ENCODE results near the gene C1orf94.
"Not testable (repeated sequence)": the region's sequence is repeated elsewhere in the genome, so short reads cannot be mapped to it uniquely, and the experiment has no call there.

The C1orf94 gene

DNA sequence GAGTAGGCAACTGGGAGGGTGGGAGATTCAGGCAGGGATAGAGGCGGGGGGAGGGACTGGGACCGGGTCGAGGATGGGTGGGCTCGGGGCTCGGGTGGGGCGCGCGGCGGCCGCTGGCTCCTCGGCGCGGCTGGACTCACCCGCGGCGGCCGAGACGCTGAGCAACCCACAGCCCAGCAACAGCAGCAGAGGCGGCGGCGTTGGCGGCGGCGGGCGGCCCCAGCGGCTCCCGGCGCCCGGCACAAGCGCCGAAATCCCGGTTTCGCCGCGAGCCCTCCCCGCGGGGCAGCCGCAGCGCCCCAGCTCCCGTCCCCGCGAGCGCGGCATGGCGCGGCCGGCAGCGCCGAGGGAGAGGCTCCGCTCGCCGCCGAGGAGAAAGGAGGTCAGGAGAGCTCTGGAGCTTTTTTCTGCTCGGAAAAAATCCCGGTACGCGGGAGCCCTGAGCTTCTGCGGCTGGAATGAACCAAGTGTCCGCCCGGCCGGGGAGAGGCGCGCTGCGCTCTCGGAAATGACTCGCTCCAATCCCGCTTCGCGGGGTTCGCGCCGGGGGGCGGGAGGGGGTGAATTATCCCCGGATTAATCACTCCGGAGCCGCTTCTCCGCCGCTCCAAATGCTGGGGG is 11.8 kb upstream of the C1orf94 start, which contains the start of gene CSMD2:
CSMD2 (minus strand) TSS at position 460 of the 621 bp plus-strand sequence; CDS start at position 327, 133 bp downstream.
- DNase-seq (ENCODE audit: low read depth in 2 of 2): no peak

DNA sequence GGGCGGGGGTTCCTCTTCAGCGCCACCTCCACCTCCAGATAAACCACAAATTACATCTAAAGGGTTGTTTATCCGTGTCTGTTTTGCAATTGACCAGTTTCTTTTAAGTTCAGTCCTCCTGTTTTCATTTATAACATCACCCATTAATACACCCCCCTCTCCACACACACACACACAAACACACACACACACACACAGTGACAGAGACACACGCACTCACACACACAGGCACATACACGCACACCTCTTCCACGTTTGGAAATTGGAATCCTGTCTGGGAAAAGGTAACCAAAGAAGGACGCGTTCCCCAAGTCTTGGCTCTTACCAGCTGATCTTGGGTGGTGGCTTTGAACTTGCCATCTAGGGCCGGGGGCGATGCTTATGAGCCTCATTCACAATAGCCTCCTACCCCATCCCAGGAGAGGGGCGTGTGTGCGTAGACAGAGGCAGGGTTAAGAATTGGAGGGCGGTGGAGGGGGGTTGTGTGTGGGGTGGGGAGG is 11.2 kb upstream of the C1orf94 start:
- DNase-seq (ENCODE audit: low read depth in 2 of 2): no peak

DNA sequence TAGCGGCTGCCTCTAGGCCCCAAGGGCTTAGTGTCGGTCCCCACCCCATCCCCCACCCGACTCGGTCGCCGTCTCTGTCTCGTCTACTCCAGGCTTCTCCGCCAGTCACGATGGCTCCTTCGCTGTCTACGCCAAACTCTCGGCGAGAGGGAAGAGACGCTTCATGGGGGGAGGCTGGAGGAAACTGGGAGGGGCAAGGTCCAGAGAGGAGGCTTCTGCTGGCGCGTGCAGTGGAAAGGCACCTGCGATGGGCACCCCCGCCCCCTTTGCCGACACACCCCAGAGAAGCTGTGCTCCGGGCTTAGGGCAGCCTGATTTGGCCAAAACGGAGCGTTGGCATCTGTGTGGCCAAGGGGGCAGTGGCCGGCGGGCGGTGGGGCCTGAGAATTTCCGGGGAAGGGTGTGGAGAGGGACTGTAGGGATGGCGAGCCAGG is 10.5 kb upstream of the C1orf94 start:
- DNase-seq (ENCODE audit: low read depth in 2 of 2): no peak

DNA sequence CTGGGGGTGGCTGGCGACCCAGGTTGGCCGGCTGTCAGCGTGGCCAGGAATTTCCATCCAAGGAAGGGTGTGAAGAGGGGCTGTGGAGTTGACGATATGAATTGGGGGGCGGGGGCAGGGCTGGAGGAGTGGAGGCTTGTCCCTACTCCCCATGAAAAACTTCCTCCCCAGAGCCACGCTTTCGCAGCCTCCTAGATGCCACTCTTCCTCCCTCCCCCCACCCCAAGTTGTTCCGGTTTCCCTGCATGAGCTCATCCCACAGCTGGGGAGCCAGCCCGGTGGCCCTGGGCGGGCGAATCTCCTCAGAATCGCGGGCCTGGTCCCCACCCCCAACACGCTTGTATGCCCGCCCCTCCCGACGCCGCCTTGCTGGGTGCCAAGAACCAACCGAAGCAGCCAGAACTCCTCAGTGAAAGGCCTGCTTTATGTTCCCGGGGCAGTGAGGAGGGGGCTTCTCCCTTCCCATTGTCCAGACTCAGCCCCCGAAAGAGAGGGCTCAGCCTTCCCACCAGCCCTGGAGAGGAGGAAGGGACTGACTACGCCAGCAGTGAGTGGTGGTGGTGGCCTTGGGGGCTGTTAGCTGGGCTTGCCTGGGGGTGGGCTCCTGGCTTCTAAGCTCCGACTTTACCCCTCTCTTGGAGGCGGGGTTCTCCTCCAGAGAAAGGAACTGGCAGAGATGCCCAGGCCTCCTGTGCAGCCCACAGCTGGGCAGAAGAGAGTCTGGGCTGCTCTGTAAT is 9.9 kb upstream of the C1orf94 start:
- DNase-seq (ENCODE audit: low read depth in 2 of 2): no peak

DNA sequence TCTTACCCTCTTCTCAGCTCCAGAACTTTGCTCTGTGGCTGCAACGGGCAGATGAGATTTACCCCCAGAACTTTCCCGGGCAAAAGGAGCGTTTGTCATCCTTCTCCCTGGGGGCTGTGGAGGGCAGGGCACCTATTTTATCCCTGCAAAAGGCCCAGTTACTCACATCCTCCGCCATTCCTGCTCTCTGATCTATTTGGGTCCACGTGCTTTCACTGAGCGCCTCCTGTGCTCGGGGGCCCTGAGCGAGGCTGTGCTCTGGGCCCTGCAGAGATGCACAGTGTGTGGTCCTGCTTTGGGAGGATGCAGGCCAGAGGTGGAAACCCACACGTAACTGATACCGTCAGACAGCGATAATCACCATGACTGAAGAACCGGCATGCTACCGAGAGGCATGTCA is 9.3 kb upstream of the C1orf94 start:
- no peak for DNase-seq (ENCODE audit: low read depth in 2 of 2)

DNA sequence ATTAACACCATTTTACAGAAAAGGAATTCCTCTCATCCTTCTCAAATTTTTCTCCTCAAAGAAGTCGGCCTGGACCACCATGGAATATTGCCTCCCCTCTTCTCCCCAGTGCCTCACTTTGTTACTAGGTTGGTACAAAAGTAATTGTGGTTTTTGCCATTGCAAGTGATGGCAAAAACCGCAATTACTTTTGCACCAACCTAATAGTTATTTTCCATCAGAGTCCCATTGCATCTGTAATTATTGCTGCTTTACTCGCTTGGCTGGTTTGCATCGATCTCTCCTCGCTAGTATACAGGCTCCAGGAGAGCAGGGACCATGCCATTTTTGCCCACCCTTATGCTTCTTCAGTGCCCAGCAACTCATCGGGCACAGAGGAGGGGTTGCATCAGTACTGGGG is 963 bp upstream of the C1orf94 start:
- no peak for DNase-seq (ENCODE audit: low read depth in 2 of 2)

DNA sequence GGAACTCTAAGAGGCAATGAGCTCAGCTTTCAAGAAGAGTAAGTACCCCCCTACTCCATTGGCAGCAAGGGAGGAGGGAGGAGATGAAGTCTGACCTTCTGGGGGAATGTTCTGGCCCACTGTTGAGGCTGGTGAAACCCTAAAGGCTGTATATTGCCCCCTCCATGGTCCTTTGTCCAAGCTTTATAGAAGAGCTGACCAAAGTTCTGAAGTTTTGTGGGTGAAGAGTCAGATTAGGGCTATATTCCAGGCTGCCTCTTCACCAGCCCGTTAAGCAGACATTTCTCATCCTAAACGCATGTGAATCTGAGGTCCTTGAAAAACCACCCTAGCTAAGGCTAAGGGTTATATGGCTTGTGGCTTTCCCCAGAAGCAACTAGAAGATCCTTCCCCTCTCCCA is 1.4 kb downstream of the C1orf94 start:
- no peak for DNase-seq (ENCODE audit: low read depth in 2 of 2)

DNA sequence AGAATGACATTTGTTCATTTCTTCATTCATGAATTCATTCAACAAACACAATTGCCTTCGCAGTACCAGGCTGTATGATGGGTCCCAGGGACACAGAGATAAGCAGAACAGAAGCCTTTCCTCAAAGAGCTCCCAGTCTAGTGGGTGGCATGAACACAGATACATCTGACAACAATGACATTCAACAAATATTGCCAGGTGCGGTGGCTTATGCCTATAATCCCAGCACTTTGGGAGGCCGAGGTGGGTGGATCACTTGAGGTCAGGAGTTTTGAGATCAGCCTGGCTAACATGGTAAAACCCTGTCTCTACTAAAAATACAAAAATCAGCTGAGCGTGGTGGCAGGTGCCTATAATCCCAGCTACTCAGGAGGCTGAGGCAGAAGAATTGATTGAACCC is 6.7 kb downstream of the C1orf94 start:
- not testable (repeated sequence) for DNase-seq (ENCODE audit: low read depth in 2 of 2)

DNA sequence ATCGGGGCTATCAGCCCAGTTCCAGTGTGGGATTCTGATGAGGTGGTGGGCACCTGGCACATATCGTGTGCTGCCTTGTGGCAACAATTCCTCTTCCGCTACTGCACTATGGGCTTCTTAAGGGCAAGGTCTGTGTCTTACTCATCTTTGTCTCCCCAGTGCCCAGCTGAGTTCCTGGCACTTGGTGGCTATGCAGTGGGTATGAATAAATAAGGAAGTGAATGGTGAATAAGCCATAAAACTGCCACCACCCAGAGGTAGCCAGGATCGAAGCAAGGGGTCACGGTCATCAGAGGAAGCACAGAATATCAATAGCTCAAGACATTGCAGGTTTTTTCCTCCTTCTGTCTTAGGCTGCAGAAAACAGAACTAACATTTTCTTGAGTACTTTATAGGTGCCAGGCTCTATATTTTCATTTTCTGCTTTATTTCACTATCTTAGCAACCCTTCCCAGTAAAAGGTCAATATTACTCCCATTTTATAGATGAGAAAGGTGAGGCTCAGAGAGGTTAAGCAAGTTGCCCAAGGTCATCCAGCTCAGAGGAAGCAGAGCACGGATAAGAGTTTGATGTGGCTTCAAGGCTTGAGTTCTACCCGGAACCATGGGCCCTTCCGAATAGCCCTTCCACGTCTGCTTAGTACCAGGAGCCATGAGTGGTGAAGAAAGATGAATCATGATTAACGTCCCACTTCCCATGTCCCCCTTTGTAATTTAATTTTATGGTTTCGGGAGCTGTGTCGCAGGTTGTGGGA is 10.2 kb downstream of the C1orf94 start:
- DNase-seq (ENCODE audit: low read depth in 2 of 2): no peak

DNA sequence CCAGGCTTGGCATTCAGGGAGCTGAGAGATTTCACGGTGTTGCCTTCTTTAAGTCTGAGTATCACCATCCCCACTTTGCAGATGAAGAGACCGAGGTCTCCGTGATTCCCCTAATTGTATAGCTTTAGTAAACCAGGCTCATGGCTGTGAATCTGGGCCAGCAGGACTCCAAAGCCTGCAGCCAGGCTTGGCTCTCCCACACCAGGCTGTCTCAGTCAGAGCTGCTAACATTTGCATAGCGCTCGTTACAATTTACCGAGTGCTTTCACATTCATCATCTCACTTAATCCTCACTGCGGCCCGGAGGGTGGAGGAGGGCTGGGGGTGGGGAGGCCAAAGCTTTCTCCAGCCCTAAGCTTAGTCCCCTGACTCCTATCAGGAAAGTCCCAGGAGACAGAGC is 11.7 kb downstream of the C1orf94 start:
- DNase-seq (ENCODE audit: low read depth in 2 of 2): no peak

DNA sequence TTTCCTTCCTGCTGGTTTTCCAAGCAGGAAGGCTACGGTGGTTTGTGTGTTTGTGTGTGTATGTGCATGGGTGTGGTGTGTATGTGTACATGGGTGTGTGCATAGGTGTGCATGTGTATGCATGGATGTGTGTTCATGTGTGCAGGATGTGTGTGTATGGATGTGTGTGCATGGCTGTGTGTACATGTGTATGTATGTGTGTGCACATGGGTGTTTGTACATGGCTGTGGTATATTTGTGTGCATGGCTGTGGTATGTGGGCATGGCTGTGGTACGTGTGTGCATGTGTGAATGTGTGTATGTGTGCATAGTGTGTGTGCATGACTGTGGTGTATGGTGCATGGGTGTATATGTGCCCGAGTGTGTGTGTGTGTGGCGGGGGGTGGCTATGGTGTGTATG is 12.3 kb downstream of the C1orf94 start:
- DNase-seq (ENCODE audit: low read depth in 2 of 2): no peak

DNA sequence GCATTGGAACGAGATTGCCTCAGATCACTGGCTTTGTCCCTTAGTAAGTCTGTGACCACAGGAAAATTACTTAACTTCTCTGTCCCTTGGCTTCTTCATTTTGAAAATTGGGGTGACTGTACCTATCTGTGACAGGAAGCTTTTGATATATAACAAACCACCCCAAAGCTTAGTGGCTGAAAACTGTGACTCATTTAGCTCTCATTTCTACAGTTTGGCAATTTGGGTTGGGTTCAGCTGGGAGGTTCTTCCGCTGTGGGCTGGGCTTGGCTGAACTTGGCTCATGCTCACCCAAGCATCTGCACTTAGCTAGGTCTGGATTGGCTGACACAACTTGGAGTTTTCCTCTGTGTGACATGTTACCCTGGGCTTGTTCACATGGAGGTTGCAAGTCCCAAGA is 14.0 kb downstream of the C1orf94 start:
- DNase-seq (ENCODE audit: low read depth in 2 of 2): no peak

DNA sequence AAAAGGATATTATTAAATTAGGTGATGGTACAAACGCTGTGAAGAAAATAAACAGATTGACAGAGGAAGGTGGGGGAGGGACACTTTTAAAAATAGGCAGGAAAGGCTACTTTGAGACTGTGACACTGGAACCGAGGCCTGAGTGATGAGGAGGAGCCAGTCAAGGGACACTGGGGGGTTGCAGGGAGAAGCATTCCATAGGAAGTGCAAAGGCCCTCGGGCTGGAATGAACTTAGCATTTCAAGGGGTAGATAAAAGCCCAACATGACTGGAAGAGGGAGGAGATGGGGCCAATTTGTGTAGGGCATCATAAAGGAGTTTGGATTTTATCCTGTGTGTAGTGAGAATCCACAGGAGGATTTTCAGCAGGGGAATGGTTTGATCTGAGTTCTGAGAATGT is 15.9 kb downstream of the C1orf94 start:
- DNase-seq (ENCODE audit: low read depth in 2 of 2): no peak

DNA sequence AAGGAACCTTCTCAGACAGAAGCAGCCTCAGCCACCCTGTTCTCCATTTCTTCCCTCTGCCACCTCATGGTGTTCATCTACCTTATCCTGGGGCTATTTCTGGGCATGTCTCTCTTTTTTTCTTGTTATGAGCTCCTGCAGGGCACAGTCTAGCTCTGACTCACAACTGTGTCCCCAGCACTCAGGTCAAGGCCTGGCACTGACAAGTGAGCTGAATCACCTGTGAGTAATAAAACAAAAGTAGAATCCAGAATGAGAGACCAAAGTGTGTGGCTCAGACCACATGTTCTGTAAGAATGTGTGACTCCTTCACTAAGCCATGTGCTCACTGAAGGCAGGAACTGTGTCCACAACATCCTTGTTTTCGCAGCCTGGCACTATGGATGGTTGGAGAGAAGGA is 23.2 kb downstream of the C1orf94 start:
- no peak for DNase-seq (ENCODE audit: low read depth in 2 of 2)

DNA sequence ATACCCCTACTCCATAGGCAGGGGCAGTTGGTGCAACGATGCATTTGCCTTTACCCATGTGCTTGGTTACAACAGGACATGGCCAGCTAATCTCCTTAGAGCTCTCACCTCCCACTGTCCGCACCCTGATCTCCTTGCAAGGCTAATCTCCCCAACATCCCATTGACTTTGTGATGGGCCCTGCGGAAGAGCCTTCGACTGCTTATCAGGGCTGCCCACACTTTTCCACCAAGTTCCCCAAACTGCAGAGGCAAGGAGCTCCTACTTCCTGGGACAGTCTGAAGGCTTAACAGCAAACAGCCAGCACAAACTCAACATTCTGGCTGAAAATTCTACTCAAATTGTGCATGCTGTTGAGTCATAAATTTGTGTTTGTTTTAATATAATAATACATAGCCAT is 36.0 kb downstream of the C1orf94 start:
- no peak for DNase-seq (ENCODE audit: low read depth in 2 of 2)

DNA sequence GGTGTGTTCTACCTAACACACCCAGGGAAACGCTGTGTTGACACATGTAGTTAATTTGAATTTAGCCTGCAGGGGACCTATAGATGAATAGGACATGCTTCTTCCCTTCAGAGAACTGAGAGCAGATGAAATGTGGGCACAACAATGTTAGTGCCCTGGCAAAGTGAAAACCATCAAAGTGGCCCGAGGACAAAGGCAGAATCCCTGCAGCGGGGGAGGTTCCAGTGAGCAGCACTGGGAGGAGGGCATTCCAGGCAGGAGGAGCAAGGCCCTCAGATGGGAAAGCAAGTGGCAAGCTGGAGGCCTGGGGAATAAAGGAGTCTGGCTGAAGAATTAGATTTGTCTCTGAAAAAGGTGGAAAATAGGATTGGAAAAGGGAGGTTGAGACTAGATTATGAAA is 37.2 kb downstream of the C1orf94 start:
- no peak for DNase-seq (ENCODE audit: low read depth in 2 of 2)

DNA sequence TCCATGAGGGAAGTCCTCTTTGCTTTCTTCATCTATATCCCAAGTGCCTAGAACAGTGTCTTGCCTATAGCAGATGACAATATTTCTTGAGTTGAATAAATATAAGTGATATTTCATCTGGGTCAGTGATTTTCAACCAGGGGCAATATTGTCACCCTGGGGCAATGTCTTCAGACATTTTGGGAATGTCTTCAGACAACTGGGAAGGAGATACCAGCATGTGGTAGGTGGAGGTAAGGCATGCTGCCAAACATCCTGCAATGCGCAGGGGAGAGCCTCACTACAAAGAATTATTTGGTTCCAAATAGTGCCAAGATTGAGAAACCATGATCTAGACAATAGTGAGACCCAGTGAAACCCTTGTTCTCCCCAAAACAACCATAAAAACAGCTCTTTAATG is 54.7 kb downstream of the C1orf94 start:
- DNase-seq (ENCODE audit: low read depth in 2 of 2): no peak

DNA sequence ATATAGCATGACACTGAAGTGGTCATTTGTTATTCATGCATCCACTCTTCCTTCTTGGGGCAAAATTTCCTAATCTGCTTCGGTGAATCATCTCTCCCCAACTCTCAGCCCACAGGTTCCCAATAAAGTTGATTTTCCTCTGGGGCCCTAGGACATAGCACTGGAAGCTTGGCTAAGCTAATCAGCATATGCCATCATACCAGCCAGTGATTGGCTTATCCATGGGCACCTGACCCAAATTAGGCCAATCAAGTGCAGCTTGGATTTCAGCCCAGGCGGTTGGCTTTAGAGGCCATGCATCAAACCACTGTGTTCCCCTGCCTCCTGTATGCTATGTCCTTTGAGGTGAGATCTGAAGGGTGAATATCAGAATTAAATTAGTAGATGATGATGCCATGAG is 58.9 kb downstream of the C1orf94 start:
- DNase-seq (ENCODE audit: low read depth in 2 of 2): no peak

DNA sequence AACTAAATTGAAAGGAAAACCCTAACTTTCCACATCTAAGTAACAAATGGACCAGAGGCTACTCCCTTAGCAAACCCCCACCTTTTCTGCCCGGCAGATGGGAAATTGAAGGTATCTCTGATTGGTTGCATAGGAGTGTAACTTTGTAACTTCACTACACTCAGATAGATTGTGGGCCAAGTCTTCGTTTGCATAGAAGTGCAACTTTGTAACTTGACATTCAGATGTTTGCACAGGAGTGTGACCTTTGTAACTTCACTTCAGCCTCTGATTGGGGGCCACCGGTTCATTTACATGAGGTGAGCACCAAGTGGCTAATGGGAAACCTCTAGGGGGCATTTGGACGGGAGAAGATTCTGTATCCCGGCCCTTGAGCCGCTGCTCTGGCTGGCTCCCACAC is 59.4 kb downstream of the C1orf94 start:
- no peak for DNase-seq (ENCODE audit: low read depth in 2 of 2)

DNA sequence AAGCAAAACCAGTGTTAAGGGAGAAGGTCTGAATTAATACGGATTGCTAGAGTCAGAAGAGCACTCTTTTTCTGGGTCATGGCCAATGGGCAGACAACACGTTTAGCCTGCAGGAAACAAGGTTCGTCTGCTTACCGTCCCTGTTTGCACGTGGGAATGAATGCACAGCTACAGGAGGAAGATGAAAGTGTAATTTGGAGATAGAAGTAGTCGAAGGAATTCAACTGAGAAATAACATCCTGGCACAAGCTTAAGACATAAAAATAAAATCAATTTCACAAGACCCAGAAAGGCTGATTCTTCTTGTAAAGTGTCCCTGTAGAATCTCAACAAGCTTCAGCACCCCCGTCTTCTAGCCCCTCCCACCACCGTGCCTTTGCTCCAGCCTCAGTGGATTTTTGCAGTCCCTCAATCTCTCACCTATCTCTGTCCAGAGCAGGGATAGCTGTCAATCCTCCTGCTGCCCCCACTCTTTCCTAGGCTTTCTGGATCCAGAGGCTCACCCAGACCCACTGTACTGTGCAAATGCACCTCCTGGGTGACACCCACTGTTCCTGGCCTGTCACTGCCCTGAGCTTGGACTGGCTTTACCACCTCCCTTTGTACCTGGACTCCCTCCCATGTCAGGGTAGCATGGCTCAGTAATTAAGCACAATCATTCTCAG is 60.6 kb downstream of the C1orf94 start:
- no peak for DNase-seq (ENCODE audit: low read depth in 2 of 2)

DNA sequence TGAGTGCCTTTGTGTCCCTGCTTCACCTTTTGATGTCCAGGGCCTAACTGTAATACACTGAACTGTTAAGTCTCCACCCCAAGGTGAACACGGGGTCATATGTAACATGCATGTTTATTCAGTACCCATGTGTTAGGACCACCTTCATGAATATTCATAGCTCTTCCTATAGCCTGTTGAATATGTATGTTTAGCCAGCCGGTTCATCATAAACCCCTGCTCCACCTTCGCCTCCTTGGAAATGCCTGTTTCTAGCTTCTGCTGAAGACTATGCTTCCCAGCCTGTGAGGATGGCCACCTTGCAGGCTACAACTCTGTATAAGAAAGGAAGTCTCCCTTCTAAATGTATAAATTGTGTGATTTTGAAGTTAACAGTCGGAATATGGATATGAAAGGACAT is 69.3 kb downstream of the C1orf94 start:
- no peak for DNase-seq (ENCODE audit: low read depth in 2 of 2)

DNA sequence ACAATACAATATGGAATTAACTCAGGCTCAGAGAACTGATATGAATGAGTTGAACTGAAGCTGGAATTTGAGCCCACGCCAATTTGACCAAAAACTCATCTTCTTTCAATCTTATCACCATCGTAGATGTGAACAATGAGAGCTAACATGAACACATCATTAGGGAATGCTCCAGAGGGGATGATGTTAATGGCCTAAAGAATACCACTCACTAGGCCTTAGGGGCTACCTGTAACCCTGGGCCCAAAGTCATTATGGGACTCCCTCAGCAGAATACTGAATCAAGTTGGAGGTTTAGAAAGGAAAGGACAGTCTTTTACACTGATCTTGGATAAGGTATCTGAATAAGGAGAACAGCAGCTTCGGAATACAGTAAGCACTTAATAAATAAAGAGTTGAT is 73.6 kb downstream of the C1orf94 start:
- DNase-seq (ENCODE audit: low read depth in 2 of 2): no peak

All from activated CD8-positive, alpha-beta memory T cell treated with anti-CD3 and anti-CD28 coated beads for 4 hours (primary cell).